Activated naive CD8-positive, alpha-beta T cell (primary cell): Measurements from ENCODE around the gene ABCA7.

Experiments used
- H3K27ac Mint-ChIP-seq: one replicate; pipeline ENCODE4 v1.8.0; 2021; ENCODE audit warnings: mixed read lengths
- H3K27me3 Mint-ChIP-seq: one replicate; pipeline ENCODE4 v1.8.0; 2021; ENCODE audit warnings: mixed read lengths
- H3K36me3 Mint-ChIP-seq: one replicate; pipeline ENCODE4 v1.8.0; 2021; ENCODE audit warnings: mixed read lengths
- H3K4me1 Mint-ChIP-seq: one replicate; pipeline ENCODE4 v1.8.0; 2021; ENCODE audit warnings: low read depth, mixed read lengths
- H3K4me3 Mint-ChIP-seq: one replicate; pipeline ENCODE4 v1.8.0; 2021; ENCODE audit warnings: mild to moderate bottlenecking, mixed read lengths
- H3K9me3 Mint-ChIP-seq: one replicate; pipeline ENCODE4 v1.8.0; 2021; ENCODE audit warnings: low read depth, mixed read lengths

Gene ABCA7

DNA sequence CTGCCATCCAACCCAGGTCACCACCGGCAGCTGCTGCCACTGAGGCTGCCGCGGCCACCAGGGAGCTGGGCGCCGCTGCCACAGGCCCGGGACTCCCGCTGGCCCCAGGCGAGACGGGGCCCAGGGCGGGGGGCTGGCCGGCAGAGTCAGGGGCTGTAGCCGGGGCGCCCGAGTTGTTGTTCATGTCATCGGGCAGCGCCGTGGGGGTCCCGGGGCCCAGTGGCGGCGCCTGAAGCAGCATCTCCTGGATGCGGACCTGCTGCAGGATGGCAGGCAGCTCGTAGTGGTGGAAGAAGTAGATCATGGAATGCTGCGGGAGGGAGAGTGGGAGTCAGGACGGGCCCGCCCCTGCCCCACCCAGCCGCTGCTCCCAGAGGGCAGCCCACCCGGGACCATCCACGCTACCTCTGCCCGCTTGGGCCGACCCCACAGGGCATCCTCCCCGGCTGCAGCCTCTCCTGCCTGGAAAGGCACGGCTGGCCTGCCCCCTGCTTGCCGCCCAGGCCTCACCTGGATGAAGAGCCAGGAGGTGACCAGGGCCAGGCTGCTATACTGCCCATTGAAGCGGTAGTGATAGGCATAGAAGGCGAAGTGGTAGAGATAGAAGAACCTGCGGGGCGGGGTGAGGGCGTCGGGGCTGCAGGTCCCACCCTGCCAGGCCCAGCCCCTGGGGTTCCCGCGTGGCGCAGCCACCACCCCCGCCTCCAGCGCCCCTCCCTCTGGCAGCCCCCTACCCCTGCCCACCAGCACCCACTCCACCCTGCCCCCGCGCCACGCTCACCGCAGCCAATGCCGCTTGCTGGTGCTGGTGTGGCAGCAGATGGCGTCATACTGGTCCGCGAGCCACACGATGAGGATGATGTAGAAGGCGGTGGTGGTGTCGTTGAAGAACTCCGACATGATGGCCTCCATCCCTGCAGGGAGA, 29.1 kb upstream of the ABCA7 start:
- no peaks in the 10 kb centered on the region for H3K27me3 Mint-ChIP-seq

DNA sequence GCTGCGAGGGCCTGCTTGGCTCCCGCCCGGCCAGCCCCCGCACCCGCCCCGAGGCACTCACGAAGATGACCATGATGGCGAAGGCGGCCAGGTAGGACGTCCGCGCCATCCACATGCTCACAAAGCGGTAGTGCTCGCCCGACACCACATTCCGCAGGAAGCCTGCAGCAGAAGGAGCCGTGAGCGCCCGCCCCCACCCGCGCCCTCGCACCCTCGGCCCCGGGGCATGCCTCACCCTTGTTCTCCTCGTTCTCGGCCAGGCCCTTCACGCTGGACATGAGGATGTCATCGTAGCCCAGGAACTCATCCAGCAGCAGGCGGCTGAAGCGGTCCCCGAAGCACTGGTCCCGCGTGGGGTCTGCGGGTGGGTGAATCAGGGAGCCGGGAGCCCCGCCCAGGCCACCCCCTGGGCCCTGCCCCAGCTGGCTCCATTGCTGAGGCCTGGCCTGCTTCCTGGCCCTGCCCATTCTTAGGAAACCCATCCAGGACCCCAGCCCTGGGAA, 28.0 kb upstream of the ABCA7 start:
- Mint-ChIP-seq H3K36me3 (no peaks in the 10 kb centered on the region), H3K4me3 (no peak overlapping the region), H3K4me1 (peaks cover 11% of the 10 kb centered on the region), H3K27ac (no peak overlapping the region), H3K9me3 (no peaks in the 10 kb centered on the region), H3K27me3 (no peaks in the 10 kb centered on the region)

More for the DNA sequence above, 29.1 kb upstream of the ABCA7 start:
- H3K4me1 Mint-ChIP-seq: peaks cover 6% of the 10 kb centered on the region
- no peak overlapping the region for H3K4me3 Mint-ChIP-seq
- H3K36me3 Mint-ChIP-seq: no peaks in the 10 kb centered on the region
- H3K27ac Mint-ChIP-seq: no peak overlapping the region
- no peaks in the 10 kb centered on the region for H3K9me3 Mint-ChIP-seq

DNA sequence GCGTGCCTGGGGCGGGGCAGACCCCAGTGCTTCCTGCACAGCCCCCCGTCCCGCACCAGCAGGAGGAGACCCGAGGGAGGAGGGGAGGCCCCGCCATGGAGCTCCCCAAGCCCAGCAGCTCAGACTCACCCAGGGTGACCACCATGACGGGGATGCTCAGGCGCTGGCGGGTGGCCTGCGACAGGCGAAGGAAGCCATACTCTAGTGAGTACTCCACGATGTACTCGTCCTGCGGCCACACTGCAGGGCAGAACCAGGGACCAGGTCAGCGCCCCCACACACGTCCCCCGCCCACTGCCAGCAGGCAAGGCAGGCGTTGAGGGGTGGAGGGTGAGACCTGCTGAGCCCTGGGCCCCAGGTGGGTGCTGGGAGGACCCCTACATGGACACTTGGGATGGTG, 27.6 kb upstream of the ABCA7 start:
- Mint-ChIP-seq H3K4me1 (peaks cover 16% of the 10 kb centered on the region), H3K36me3 (no peaks in the 10 kb centered on the region), H3K9me3 (no peaks in the 10 kb centered on the region), H3K4me3 (no peak overlapping the region), H3K27me3 (no peaks in the 10 kb centered on the region), H3K27ac (no peak overlapping the region)

DNA sequence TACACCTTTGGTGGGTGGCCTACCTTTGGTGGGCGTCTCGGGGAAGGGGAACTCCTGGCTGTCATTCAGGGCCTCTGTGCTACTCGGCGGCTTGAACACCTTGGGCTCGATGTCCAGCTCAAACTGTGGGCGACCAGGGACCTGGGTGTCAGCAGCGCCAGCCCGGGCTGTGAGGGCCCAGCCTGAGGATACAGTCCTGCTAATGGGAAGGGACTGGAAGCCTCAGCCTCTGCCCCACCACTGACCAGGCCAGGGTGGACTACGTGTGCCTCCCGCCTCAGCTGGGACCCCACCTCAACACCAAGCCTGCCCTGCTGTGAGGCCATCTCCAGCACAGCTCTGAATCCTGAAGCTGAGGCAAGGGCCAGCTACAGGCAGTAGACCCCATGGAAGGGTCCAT, 26.7 kb upstream of the ABCA7 start:
- no peak overlapping the region for H3K27ac Mint-ChIP-seq
- no peaks in the 10 kb centered on the region for H3K36me3 Mint-ChIP-seq
- no peaks in the 10 kb centered on the region for H3K9me3 Mint-ChIP-seq
- H3K4me3 Mint-ChIP-seq: no peak overlapping the region
- H3K4me1 Mint-ChIP-seq: peaks cover 22% of the 10 kb centered on the region
- H3K27me3 Mint-ChIP-seq: no peaks in the 10 kb centered on the region

DNA sequence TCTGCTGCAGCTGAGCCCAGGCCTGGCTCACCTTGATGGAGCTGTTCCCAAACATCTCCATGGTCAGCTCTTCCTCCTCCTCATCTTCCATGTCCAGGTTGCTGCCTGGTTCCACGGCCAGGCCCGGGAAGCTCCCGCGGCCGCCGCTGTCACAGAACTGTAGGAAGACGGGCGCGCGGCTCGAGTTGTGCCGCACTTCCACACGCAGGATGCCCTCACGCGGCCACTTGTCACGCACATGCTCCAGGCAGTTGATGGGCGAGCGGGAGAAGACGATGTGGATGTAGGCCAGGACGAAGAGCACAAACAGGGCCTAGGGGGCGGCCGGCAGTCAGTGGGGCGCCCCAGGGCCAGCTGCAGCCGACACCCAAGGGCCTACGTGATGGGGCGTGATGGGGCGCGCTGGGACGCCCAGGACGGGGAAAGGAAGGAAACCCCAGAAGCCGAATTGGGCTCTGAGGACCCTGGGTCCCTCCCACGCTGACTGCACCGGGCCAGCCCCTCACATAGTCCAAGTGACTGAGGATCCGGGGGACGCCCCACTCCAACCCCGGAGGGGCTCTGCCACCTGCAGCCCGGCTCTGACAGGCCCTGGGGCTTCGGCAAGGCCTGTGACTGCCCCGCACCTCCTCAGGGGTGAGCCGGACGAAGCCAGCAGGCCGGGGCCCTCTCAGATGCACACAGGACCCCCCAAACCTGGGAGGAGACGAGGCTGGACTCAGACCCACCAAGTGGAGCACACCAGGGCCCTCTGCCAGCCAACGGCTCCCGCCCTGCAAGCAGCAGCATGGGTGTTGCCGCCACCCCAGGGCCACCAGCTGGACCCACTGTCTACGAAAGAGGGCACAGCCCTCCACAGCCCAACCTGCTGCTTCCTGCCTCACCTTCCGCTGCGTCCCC, 25.5 kb upstream of the ABCA7 start:
- peaks cover 29% of the 10 kb centered on the region for H3K4me1 Mint-ChIP-seq
- no peak overlapping the region for H3K27ac Mint-ChIP-seq
- no peaks in the 10 kb centered on the region for H3K36me3 Mint-ChIP-seq

DNA sequence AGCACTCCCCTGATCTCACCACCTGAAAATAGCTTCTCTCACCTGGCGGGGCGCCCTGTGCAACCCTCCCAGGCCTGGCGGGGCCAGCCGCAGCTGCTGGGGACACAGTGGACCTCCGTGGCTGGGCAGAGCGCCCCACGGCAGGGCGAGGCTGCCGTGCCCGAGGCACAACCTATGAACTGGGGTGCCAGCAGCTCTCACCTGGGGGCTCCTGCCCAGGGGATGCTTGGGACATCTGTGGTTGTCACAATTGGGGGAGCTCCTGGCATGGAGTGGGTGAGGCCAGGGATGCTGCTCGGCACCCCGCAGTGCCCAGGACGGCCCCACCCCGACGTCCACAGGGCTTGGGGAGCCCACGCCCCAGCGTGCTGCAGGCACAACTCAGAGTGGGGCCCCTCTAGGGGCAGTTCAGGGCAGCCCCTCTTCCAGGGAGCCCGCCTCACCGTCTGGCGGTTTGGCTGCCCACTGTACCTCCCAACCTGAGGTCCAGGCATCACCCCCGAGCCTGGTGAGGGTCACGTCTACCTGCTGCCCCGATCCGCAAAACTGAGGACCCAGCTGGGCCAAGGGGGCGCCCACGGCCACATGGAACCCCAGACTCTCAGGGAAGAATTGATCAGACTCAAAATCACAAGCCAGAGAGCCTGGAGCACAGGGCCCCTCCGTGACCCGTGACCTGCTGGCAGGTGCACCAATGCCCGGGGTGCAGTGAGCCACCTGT, 24.7 kb upstream of the ABCA7 start:
- Mint-ChIP-seq H3K27ac (no peak overlapping the region), H3K4me3 (no peak overlapping the region), H3K4me1 (peaks cover 31% of the 10 kb centered on the region), H3K27me3 (no peaks in the 10 kb centered on the region), H3K9me3 (no peaks in the 10 kb centered on the region), H3K36me3 (no peaks in the 10 kb centered on the region)

More for the DNA sequence above, 25.5 kb upstream of the ABCA7 start:
- no peaks in the 10 kb centered on the region for H3K27me3 Mint-ChIP-seq
- no peaks in the 10 kb centered on the region for H3K9me3 Mint-ChIP-seq
- H3K4me3 Mint-ChIP-seq: no peak overlapping the region

DNA sequence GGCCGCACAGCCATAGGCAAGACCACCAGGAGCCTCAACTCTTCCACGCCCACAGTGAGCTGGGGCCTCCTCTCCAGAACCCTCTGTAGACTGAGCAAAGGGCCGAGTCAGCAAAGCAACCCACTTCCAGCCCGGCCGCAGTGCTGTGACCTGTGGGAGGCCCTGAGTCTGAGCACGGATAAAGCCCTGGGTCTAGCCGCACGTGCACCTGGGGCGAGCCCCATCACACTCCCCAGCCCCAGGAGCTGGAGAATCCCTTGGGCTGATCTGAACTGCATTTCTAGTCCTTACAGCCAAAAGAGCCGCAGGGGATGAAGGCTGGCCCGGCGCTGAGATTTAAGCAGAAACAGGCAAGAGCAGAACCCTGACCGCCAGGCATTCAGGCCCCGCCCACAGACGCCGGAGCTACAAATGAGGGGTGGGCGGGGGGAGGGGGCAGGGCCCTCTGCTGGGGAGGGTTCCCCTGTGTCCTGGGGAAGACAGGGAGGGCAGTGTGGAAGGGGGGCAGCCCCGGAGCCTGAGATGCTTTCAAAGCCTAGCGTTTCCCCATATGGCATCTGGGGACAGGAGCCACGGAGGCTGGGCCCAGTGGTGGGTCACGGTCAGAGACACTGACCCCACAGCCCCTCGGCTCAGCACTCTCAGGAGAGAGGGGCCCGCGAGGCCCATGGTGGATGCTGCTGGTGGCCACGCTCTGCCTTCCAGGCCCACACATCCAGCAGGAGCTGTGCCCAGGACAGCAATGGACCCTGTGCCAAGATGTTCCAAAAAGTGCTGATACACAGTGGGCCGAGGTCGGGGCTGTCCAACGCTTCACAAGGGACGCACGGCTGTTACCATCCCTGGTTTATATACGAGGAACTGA, 23.9 kb upstream of the ABCA7 start:
- H3K27me3 Mint-ChIP-seq: no peaks in the 10 kb centered on the region
- H3K27ac Mint-ChIP-seq: peak overlapping the region; percentile 28
- peaks cover 31% of the 10 kb centered on the region for H3K4me1 Mint-ChIP-seq
- H3K9me3 Mint-ChIP-seq: no peaks in the 10 kb centered on the region
- H3K4me3 Mint-ChIP-seq: peak overlapping the region; percentile 17
- H3K36me3 Mint-ChIP-seq: no peaks in the 10 kb centered on the region

DNA sequence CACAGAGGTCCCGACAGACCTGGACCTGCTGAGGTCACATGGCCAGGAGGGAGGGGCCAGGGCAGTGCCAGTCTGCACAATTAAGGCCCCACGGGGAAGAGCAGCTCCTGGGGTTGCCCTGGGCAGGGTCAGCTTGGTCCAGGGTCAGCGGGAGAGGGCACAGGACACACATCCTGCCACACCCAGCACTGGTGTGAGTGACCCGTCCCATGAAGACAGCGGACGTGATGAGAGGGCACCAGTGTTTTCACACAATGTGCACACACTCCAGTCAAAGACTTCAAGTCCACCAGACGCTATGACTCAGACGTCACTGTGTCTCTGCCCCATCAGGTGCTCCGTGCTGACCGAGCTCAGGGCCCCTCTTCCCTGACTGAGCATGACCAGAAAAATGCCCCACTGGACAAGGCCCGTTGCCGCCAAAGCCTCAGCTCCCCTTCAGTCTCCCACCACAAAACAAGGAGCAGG, 23.2 kb upstream of the ABCA7 start:
- H3K36me3 Mint-ChIP-seq: no peaks in the 10 kb centered on the region
- H3K9me3 Mint-ChIP-seq: no peaks in the 10 kb centered on the region
- H3K4me3 Mint-ChIP-seq: peak overlapping the region; percentile 65
- peak overlapping the region; percentile 66 for H3K27ac Mint-ChIP-seq
- no peaks in the 10 kb centered on the region for H3K27me3 Mint-ChIP-seq
- H3K4me1 Mint-ChIP-seq: peaks cover 36% of the 10 kb centered on the region

DNA sequence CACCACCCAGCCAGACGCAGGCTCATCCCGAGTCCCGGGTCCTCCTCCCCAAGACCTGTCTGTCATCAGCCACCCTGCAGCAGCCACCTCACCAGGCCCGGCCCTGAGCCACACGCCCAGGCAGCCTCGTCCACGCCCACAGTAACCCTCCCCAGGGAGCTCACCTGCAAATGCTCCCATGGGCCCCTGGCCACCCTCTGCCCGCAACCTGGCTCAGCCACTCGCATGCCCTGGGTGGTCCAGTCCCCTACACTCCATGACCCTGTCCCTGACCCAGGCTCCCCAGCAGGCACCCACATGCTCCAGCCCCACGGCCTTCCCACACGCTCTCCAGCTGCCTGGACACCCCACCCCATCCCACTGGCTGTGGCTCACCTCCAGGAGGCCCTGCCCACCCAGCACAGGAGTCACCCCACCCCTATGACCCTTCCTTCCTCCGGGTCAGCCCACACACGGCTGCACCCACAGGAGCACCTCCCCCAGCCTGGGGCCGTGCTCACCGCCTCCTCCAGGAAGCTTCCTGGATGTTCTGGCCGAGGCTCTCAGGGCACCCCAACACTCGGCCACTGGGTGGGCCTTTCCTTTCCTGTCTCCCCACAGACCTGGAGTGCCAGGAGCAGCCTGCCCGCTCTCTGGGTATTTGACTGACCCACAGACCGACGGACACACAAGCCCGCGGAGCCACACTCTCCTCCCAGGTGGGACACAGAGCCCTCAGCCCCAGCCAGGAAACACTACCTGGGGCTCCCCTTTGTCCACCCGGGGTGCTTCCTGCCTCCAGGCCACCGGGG, 22.6 kb upstream of the ABCA7 start:
- Mint-ChIP-seq H3K27ac (peak overlapping the region; percentile 66), H3K4me1 (peaks cover 37% of the 10 kb centered on the region), H3K4me3 (peak overlapping the region; percentile 65), H3K27me3 (no peaks in the 10 kb centered on the region), H3K36me3 (no peaks in the 10 kb centered on the region), H3K9me3 (no peaks in the 10 kb centered on the region)

DNA sequence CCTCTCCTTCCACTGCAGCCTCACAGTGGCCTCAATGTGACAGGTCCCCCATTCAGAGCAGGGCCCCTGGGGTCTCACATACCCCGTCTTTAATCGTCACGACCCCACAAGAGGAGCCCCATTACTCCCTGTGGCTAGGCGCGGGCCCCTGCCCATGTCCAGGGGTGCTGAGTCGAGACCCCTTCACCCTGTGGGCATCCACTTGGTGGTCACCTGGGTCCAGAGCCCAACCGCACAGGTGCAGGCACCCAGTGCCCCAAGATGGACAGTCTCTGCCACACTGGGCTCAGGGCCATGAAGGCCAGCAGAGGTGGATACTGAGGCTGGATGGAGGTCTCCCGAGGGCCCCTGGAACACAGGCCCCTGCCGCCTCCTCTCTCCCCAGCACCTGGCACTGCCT, 22.0 kb upstream of the ABCA7 start:
- Mint-ChIP-seq H3K9me3 (no peaks in the 10 kb centered on the region), H3K4me3 (peak overlapping the region; percentile 93), H3K27me3 (no peaks in the 10 kb centered on the region), H3K36me3 (no peaks in the 10 kb centered on the region), H3K27ac (peak overlapping the region; percentile 28), H3K4me1 (peaks cover 37% of the 10 kb centered on the region)

DNA sequence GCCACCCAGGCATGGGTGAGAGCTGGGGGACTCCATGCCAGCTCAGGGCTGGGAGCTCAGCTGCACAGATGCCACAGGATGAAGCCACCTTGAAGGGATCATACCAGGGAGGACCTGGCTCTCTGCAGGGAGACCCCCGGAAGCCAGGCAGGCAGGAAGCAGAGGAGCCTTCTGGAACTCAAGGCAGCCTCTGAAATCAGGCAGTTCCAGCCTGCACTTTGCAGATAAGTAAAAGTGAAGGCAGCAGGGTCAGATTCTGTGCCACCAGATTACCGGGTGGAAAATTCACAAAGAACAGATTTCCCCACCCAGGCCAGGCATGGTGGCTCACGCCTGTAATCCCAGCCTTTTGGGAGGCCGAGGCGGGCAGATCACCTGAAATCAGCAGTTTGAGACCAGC, 21.5 kb upstream of the ABCA7 start:
- no peaks in the 10 kb centered on the region for H3K9me3 Mint-ChIP-seq
- no peaks in the 10 kb centered on the region for H3K27me3 Mint-ChIP-seq
- H3K27ac Mint-ChIP-seq: no peak overlapping the region
- peak overlapping the region; percentile 93 for H3K4me3 Mint-ChIP-seq
- no peaks in the 10 kb centered on the region for H3K36me3 Mint-ChIP-seq
- H3K4me1 Mint-ChIP-seq: peaks cover 37% of the 10 kb centered on the region

DNA sequence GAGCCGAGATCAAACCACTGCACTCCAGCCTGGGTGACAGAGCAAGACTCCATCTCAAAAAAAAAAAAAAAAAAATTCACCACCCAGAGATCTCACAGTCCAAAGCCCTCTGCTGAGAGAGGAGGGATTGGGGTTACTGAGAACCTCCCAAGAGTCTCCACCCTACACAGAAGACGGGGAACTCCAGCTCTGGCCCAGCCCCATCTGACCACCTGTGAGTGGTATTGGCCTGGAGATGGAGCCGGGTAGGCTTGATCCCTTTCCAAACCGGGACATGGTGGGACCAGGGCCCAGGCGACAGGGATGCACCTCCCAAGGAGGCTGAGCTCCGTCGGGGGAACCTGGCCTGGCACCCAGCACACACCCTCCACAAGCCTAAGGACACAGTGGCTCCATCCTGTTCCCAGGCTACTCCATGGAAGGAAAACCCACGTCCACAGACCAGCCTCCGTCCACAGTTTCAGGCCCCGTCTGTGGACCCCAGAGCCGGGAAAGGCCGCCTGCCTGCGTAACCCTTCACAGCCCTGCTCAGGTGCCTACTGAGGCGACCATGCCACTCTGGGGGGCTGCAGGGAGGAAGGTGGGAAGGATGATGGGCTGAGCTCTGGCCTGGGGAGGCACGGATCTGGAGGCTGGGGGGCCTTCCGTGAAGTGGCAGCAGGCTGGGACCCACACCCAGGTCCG, 20.8 kb upstream of the ABCA7 start:
- no peaks in the 10 kb centered on the region for H3K36me3 Mint-ChIP-seq
- peak overlapping the region; percentile 61 for H3K27ac Mint-ChIP-seq
- H3K27me3 Mint-ChIP-seq: no peaks in the 10 kb centered on the region
- H3K4me3 Mint-ChIP-seq: peak overlapping the region; percentile 93
- H3K9me3 Mint-ChIP-seq: no peaks in the 10 kb centered on the region
- peaks cover 37% of the 10 kb centered on the region for H3K4me1 Mint-ChIP-seq

DNA sequence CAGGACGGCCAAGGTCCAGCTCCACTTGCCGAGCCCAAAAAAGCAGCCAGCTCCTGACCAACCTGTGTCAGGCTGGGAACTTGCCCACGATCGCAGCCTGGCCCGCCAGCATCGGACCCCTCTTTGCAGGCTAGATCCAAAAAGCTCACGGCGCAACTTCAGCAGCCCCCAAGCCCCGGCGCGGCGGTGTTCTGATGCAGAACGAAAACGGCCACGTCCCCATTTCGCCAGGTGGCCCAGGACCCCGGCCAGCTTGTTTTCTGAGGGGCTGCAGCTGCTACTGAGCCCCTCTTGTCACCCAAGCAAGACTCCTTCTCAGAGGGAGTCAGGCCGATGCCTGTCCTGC, 20.3 kb upstream of the ABCA7 start:
- Mint-ChIP-seq H3K4me3 (peak overlapping the region; percentile 93), H3K4me1 (peaks cover 34% of the 10 kb centered on the region), H3K9me3 (no peaks in the 10 kb centered on the region), H3K36me3 (no peaks in the 10 kb centered on the region), H3K27ac (no peak overlapping the region), H3K27me3 (no peaks in the 10 kb centered on the region)
